ENCODE data around the gene ACSM4.

DNA sequence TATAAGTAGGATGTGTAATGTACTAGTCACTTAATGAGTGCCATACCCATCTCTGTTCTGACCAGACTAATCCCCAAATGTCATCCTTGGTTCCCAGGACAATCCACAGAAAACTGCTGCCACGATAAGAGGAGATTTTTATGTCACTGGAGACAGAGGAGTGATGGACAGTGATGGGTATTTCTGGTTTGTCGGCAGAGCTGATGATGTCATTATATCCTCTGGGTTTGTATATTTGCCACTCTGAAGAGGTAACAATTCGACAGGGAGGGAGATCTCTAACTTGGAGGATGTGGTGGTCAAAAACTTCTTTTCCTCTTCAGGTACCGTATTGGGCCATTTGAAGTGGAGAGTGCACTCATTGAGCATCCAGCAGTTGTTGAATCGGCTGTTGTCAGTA, 20.3 kb downstream of the ACSM4 start:
- TF ChIP-seq, protein P1, sequence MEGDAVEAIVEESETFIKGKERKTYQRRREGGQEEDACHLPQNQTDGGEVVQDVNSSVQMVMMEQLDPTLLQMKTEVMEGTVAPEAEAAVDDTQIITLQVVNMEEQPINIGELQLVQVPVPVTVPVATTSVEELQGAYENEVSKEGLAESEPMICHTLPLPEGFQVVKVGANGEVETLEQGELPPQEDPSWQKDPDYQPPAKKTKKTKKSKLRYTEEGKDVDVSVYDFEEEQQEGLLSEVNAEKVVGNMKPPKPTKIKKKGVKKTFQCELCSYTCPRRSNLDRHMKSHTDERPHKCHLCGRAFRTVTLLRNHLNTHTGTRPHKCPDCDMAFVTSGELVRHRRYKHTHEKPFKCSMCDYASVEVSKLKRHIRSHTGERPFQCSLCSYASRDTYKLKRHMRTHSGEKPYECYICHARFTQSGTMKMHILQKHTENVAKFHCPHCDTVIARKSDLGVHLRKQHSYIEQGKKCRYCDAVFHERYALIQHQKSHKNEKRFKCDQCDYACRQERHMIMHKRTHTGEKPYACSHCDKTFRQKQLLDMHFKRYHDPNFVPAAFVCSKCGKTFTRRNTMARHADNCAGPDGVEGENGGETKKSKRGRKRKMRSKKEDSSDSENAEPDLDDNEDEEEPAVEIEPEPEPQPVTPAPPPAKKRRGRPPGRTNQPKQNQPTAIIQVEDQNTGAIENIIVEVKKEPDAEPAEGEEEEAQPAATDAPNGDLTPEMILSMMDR (IDR thresholded peaks at IDR 0.05), result no peak
- TF ChIP-seq POLR2A (IDR thresholded peaks at IDR 0.05), result no peak

Measured in body of pancreas (tissue), 4 donors.